WTC11 (cell line): ENCODE results near the gene NDOR1. TPM values are rescaled to one million over a fixed set of nuclear protein-coding genes. Genes with fewer than 3 reads are reported as not detected.

Experiments
- microRNA-seq: library from miRNA; unstranded; fragments of <30 nt; microRNA quantifications from one replicate; pipeline ENCODE4 v1.2.0, GENCODE V29; 2022; ENCODE audit warnings: borderline number of aligned reads
- total RNA-seq: library from RNA; stranded (reverse); gene quantifications from 3 replicates; pipeline ENCODE4 v1.2.3, GENCODE V29; 2021

NDOR1 gene
- total RNA-seq, 1 experiment from 2014 or later: 49.0 TPM

Small RNAs within 50 kb of the gene (microRNA-seq; reads per million reads assigned to microRNA genes)
- gene MIR3621: not detected

Other genes with a start within 250 kb of the NDOR1 start
- gene PTGDS, start 228.2 kb upstream of the NDOR1 start, total RNA-seq: 2.2 to 4.0 TPM (median 2.9 TPM) in 3 replicates
- 0.27 to 0.50 TPM (median 0.34 TPM) in 3 replicates for gene LCNL1, start 222.7 kb upstream of the NDOR1 start, total RNA-seq
- 44.1 to 45.3 TPM (median 44.6 TPM) in 3 replicates for gene PAXX, start 213.3 kb upstream of the NDOR1 start, total RNA-seq
- gene CLIC3, start 209.1 kb upstream of the NDOR1 start, total RNA-seq: 0.31 to 0.41 TPM in 2 of 3 replicates, not detected in the other
- gene ABCA2, start 177.5 kb upstream of the NDOR1 start, total RNA-seq: 19.2 to 28.3 TPM (median 25.9 TPM) in 3 replicates
- gene FUT7, start 173.6 kb upstream of the NDOR1 start, total RNA-seq: not detected in 3 replicates
- 64.3 to 68.8 TPM (median 64.5 TPM) in 3 replicates for gene NPDC1, start 159.5 kb upstream of the NDOR1 start, total RNA-seq
- gene ENTPD2, start 151.6 kb upstream of the NDOR1 start, total RNA-seq: 8.3 to 9.6 TPM (median 9.2 TPM) in 3 replicates
- 52.0 to 67.0 TPM (median 53.6 TPM) in 3 replicates for gene SAPCD2, start 135.1 kb upstream of the NDOR1 start, total RNA-seq
- gene UAP1L1, start 128.2 kb upstream of the NDOR1 start, total RNA-seq: 12.1 to 17.7 TPM (median 14.3 TPM) in 3 replicates
- 44.9 to 57.1 TPM (median 47.1 TPM) in 3 replicates for gene MAN1B1, start 118.7 kb upstream of the NDOR1 start, total RNA-seq
- gene DPP7, start 91.0 kb upstream of the NDOR1 start, total RNA-seq: 38.9 to 43.7 TPM (median 42.1 TPM) in 3 replicates
- 4.0 to 6.6 TPM (median 4.1 TPM) in 3 replicates for gene GRIN1, start 66.5 kb upstream of the NDOR1 start, total RNA-seq
- gene LRRC26, start 35.6 kb upstream of the NDOR1 start, total RNA-seq: 1.1 to 2.2 TPM (median 2.1 TPM) in 3 replicates
- gene TMEM210, start 33.6 kb upstream of the NDOR1 start, total RNA-seq: not detected in 3 replicates
- 61.0 to 80.9 TPM (median 61.2 TPM) in 3 replicates for gene ANAPC2, start 17.1 kb upstream of the NDOR1 start, total RNA-seq
- 102 to 105 TPM (median 103 TPM) in 3 replicates for gene SSNA1, start 17.0 kb upstream of the NDOR1 start, total RNA-seq
- 33.4 to 43.1 TPM (median 38.1 TPM) in 3 replicates for gene TPRN, start 5.0 kb upstream of the NDOR1 start, total RNA-seq
- 46.7 to 50.6 TPM (median 47.4 TPM) in 3 replicates for gene TMEM203, start 52 bp upstream of the NDOR1 start, total RNA-seq
- gene RNF208, start 16.5 kb downstream of the NDOR1 start, total RNA-seq: 13.3 to 14.8 TPM (median 14.3 TPM) in 3 replicates
- 2.8 to 3.5 TPM (median 2.9 TPM) in 3 replicates for gene CYSRT1, start 19.5 kb downstream of the NDOR1 start, total RNA-seq
- gene RNF224, start 21.8 kb downstream of the NDOR1 start, total RNA-seq: 0.32 to 0.59 TPM (median 0.41 TPM) in 3 replicates
- gene SLC34A3, start 25.2 kb downstream of the NDOR1 start, total RNA-seq: 0.13 to 0.23 TPM (median 0.14 TPM) in 3 replicates
- gene TUBB4B, start 35.6 kb downstream of the NDOR1 start, total RNA-seq: 373 to 376 TPM (median 375 TPM) in 3 replicates
- 0.21 to 0.26 TPM in 2 of 3 replicates, not detected in the other for gene STPG3, start 45.6 kb downstream of the NDOR1 start, total RNA-seq
- gene NELFB, start 49.6 kb downstream of the NDOR1 start, total RNA-seq: 93.7 to 95.0 TPM (median 94.7 TPM) in 3 replicates
- gene TOR4A, start 72.0 kb downstream of the NDOR1 start, total RNA-seq: 7.3 to 11.8 TPM (median 11.3 TPM) in 3 replicates
- 46.7 to 52.4 TPM (median 51.5 TPM) in 3 replicates for gene NRARP, start 96.6 kb downstream of the NDOR1 start, total RNA-seq
- 20.4 to 23.1 TPM (median 21.2 TPM) in 3 replicates for gene EXD3, start 217.5 kb downstream of the NDOR1 start, total RNA-seq
- gene NOXA1, start 217.7 kb downstream of the NDOR1 start, total RNA-seq: 2.9 to 5.9 TPM (median 4.8 TPM) in 3 replicates
- 2.0 to 2.5 TPM (median 2.3 TPM) in 3 replicates for gene ENTPD8, start 235.7 kb downstream of the NDOR1 start, total RNA-seq